GM12892 (cell line): Measurements from ENCODE around the gene CHTF8.

ENCODE experiments used
- DNase-seq: peaks from one replicate; pipeline ENCODE4 v3.0.0; 2011; ENCODE audit not compliant: insufficient read length
- FAIRE-seq: peaks from 2 replicates; lab custom pipeline; 2011; peaks lifted over from hg19 to GRCh38; lab: Jason Lieb, UNC
- POLR2A ChIP-seq: IDR thresholded peaks from 2 replicates; pipeline ENCODE4 v1.6.1; 2011; ENCODE audit warnings: low read depth, low read length, control low read depth
- POLR2AphosphoS5 ChIP-seq: IDR thresholded peaks from 2 replicates; pipeline ENCODE4 v1.6.1; 2011; ENCODE audit warnings: low read depth, low read length, control low read depth
- TAF1 ChIP-seq: IDR thresholded peaks from 2 replicates; pipeline ENCODE4 v1.6.1; 2011; ENCODE audit warnings: low read depth, mild to moderate bottlenecking, control low read depth, low read length, borderline replicate concordance

CHTF8 gene

GRCh38 chr16:69094501-69094900 lies 37.9 kb downstream of the CHTF8 start:
- DNase-seq (no peak), FAIRE-seq (no peak)
- TF ChIP-seq POLR2A (no peak), TAF1 (no peak), POLR2AphosphoS5 (no peak)

GRCh38 chr16:69093974-69094373 lies 38.4 kb downstream of the CHTF8 start:
- DNase-seq = no peak
- no peak for TF ChIP-seq POLR2A
- no peak for TF ChIP-seq TAF1
- no peak for TF ChIP-seq POLR2AphosphoS5
- FAIRE-seq = no peak

GRCh38 chr16:69089091-69089910 lies 43.1 kb downstream of the CHTF8 start:
- FAIRE-seq = no peak
- peak; percentile 38 for DNase-seq
- TF ChIP-seq TAF1 = no peak
- no peak for TF ChIP-seq POLR2AphosphoS5
- TF ChIP-seq POLR2A = no peak

GRCh38 chr16:69088684-69089083 lies 43.7 kb downstream of the CHTF8 start:
- no peak for FAIRE-seq
- no peak for DNase-seq
- TF ChIP-seq POLR2AphosphoS5 = no peak
- TF ChIP-seq TAF1 = no peak
- TF ChIP-seq POLR2A = no peak

GRCh38 chr16:69087161-69087581 lies 45.2 kb downstream of the CHTF8 start:
- FAIRE-seq = no peak
- no peak for DNase-seq
- TF ChIP-seq POLR2A = no peak

- FAIRE-seq (no peak), DNase-seq (no peak)
- TF ChIP-seq POLR2AphosphoS5 = no peak
- no peak for TF ChIP-seq TAF1
- TF ChIP-seq POLR2A = no peak
Observed at GRCh38 chr16:69085032-69085695, 47.2 kb downstream of the CHTF8 start.

- no peak for TF ChIP-seq POLR2AphosphoS5
- no peak for TF ChIP-seq TAF1
- TF ChIP-seq POLR2A = no peak
- no peak for FAIRE-seq
Observed at GRCh38 chr16:69084289-69084688, 48.1 kb downstream of the CHTF8 start.

GRCh38 chr16:69083306-69083941 lies 49.0 kb downstream of the CHTF8 start:
- no peak for DNase-seq
- TF ChIP-seq TAF1 = no peak
- TF ChIP-seq POLR2A = no peak
- no peak for TF ChIP-seq POLR2AphosphoS5
- FAIRE-seq = no peak

More at GRCh38 chr16:69084289-69084688, 48.1 kb downstream of the CHTF8 start:
- DNase-seq = no peak

GRCh38 chr16:69079697-69080096 lies 52.7 kb downstream of the CHTF8 start:
- no peak for TF ChIP-seq POLR2A
- TF ChIP-seq TAF1 = no peak
- no peak for TF ChIP-seq POLR2AphosphoS5
- FAIRE-seq (no peak), DNase-seq (no peak)

GRCh38 chr16:69078073-69078472 lies 54.3 kb downstream of the CHTF8 start:
- FAIRE-seq = no peak
- no peak for DNase-seq
- TF ChIP-seq TAF1 = no peak
- no peak for TF ChIP-seq POLR2A
- TF ChIP-seq POLR2AphosphoS5 = no peak

- FAIRE-seq (no peak), DNase-seq (no peak)
- TF ChIP-seq POLR2A (no peak), TAF1 (no peak), POLR2AphosphoS5 (no peak)
Observed at GRCh38 chr16:69077251-69077650, 55.1 kb downstream of the CHTF8 start.
